ENCODE data around the gene OSBPL10.

DNA sequence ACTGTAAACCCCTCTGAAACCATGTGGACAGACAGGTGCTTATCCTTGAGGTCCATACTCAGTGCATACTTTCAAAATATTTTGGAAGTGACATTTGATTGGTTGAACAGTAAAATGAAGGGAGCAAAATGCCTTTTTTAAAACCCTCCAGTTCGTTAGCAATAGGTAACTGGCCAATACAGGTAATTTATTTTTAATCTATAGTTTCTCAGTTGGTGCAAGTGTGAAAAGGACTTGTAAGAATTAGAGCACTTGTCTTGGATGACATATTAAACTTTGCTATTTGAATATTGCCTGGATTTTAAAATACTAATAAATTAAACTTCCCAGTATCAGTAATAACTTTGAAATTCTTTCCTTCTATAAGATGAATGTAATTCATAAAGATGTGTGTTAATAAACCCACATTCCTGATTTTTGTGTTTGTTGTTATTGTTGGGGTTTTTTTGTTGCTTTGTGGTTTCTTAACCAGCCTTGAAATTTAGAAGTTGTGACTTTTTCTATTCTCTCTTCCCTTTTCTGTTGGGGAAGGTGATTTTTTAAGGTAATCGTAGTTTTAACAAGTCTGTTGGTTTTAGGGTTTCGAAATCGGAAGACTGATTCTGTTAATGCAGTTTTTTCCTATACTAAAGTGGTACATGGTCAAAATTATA lies 358.3 kb downstream of the OSBPL10 start:
- TF ChIP-seq, protein P1, sequence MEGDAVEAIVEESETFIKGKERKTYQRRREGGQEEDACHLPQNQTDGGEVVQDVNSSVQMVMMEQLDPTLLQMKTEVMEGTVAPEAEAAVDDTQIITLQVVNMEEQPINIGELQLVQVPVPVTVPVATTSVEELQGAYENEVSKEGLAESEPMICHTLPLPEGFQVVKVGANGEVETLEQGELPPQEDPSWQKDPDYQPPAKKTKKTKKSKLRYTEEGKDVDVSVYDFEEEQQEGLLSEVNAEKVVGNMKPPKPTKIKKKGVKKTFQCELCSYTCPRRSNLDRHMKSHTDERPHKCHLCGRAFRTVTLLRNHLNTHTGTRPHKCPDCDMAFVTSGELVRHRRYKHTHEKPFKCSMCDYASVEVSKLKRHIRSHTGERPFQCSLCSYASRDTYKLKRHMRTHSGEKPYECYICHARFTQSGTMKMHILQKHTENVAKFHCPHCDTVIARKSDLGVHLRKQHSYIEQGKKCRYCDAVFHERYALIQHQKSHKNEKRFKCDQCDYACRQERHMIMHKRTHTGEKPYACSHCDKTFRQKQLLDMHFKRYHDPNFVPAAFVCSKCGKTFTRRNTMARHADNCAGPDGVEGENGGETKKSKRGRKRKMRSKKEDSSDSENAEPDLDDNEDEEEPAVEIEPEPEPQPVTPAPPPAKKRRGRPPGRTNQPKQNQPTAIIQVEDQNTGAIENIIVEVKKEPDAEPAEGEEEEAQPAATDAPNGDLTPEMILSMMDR (conservative IDR thresholded peaks at IDR 0.05 in 1 of 2, IDR thresholded peaks at IDR 0.05 in 1 of 2; ENCODE audit: extremely low read depth in 1 of 2, insufficient read depth in 1 of 2, low read depth in 1 of 2, low read length in 2 of 2), result no peak
- TF ChIP-seq EZH2 (IDR thresholded peaks at IDR 0.05; ENCODE audit: borderline replicate concordance, low read length), result no peak

Data from mammary epithelial cell (primary cell).